ENCODE results near the gene ZNF428.

The ZNF428 gene

GRCh38 chr19:43619262-43620060 is at the start of gene ZNF428:
TSS of gene ZNF428 (minus strand) at chr19:43619629. CDS start at chr19:43614304, 5,325 bp downstream.
- Histone ChIP-seq H3K9me3 (ENCODE audit: control insufficient read depth, insufficient read depth, low read length) (no peaks in the 10 kb centered on the region), H3K4me1 (ENCODE audit: insufficient read depth, low read length) (peaks cover 5% of the 10 kb centered on the region; the same call in 1 of the 2 replicates), H3K9ac (ENCODE audit: low read depth, low read length) (peak within 1 kb of the TSS; percentile 57), H3K36me3 (ENCODE audit: insufficient read depth, low read length) (no peaks in the 10 kb centered on the region)

DNA sequence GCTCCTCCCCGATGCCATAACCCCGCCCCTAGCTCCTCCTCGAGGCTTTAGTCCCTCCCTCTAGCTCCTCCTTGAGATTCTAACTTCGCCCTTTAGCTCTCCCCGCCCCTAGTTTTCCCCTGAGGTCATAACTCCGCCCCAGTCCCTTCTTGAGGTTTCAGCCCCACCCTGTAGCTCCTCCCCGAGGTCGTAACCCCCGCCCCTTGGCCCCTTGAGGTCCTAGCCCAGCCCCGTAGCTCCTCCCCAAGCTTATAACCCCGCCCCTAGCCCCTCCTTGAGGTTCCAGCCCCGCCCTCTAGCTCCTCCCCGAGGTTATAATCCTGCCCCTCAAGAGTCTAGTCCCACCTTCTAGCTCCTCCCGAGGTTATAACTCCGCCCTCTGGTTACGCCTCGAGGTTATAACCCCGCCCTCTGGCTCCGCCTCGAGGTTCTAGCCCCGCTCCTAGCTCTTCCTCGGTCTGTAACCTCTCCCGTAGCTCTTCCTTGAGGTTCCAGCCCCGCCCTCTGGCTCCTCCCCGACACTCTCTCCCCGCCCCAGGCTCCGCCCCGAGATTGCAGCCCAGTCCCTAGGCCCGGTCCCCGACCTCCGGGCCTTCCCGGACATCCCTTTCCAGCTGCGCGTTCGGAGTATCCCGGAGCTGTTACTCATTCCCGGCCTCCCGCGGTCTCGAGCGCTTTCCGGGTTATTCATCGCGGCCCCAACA is 49.1 kb upstream of the ZNF428 start:
- peak overlapping the region; percentile 80 for H3K9ac ChIP-seq (ENCODE audit: low read depth, low read length)
- H3K4me1 ChIP-seq (ENCODE audit: insufficient read depth, low read length) = peaks cover 4% of the 10 kb centered on the region; the same call in 1 of the 2 replicates
- H3K9me3 ChIP-seq (ENCODE audit: control insufficient read depth, insufficient read depth, low read length) = no peaks in the 10 kb centered on the region
- no peaks in the 10 kb centered on the region for H3K36me3 ChIP-seq (ENCODE audit: insufficient read depth, low read length)

GRCh38 chr19:43667876-43668405 is 48.5 kb upstream of the ZNF428 start:
- Histone ChIP-seq H3K36me3 (ENCODE audit: insufficient read depth, low read length) (no peaks in the 10 kb centered on the region), H3K9me3 (ENCODE audit: control insufficient read depth, insufficient read depth, low read length) (no peaks in the 10 kb centered on the region), H3K9ac (ENCODE audit: low read depth, low read length) (peak overlapping the region; percentile 92), H3K4me1 (ENCODE audit: insufficient read depth, low read length) (peaks cover 4% of the 10 kb centered on the region; the same call in 1 of the 2 replicates)

GRCh38 chr19:43667126-43667875 is 47.9 kb upstream of the ZNF428 start:
- H3K36me3 ChIP-seq (ENCODE audit: insufficient read depth, low read length) = no peaks in the 10 kb centered on the region
- no peaks in the 10 kb centered on the region for H3K9me3 ChIP-seq (ENCODE audit: control insufficient read depth, insufficient read depth, low read length)
- H3K9ac ChIP-seq (ENCODE audit: low read depth, low read length) = peak overlapping the region; percentile 92
- H3K4me1 ChIP-seq (ENCODE audit: insufficient read depth, low read length) = peaks cover 3% of the 10 kb centered on the region; the same call in 1 of the 2 replicates

- Histone ChIP-seq H3K36me3 (ENCODE audit: insufficient read depth, low read length) (0 out of 2 replicates have a peak, but pooled peaks cover 5% of the 10 kb centered on the region), H3K4me1 (ENCODE audit: insufficient read depth, low read length) (no peaks in the 10 kb centered on the region), H3K9ac (ENCODE audit: low read depth, low read length) (no peak overlapping the region), H3K9me3 (ENCODE audit: control insufficient read depth, insufficient read depth, low read length) (no peaks in the 10 kb centered on the region)
Measured at GRCh38 chr19:43664018-43664417, 44.6 kb upstream of the ZNF428 start.

DNA sequence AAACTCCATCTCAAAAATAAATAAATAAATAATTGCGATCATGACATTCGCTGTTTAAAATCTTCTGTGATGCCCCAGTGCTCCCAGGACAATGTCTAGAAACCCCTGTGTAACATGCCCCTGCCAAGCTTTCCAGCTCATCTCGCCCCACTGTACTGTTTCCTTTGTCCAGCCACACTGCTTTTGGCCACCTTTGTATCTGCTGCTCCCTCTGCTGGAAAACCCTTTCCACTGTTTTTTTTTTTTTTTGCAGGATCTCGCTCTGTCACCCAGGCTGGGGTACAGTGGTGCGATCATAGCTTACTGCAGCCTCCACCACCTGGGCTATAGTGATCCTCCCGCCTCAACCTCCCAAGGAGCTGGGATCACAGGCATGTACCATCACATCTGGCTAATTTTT is 43.1 kb upstream of the ZNF428 start:
- Histone ChIP-seq H3K9ac (ENCODE audit: low read depth, low read length) (no peak overlapping the region), H3K4me1 (ENCODE audit: insufficient read depth, low read length) (no peaks in the 10 kb centered on the region), H3K9me3 (ENCODE audit: control insufficient read depth, insufficient read depth, low read length) (no peaks in the 10 kb centered on the region), H3K36me3 (ENCODE audit: insufficient read depth, low read length) (0 out of 2 replicates have a peak, but pooled peaks cover 5% of the 10 kb centered on the region)

- Histone ChIP-seq H3K36me3 (ENCODE audit: insufficient read depth, low read length) (0 out of 2 replicates have a peak, but pooled peaks cover 5% of the 10 kb centered on the region), H3K9me3 (ENCODE audit: control insufficient read depth, insufficient read depth, low read length) (no peaks in the 10 kb centered on the region), H3K9ac (ENCODE audit: low read depth, low read length) (no peak overlapping the region), H3K4me1 (ENCODE audit: insufficient read depth, low read length) (no peaks in the 10 kb centered on the region)
Measured at GRCh38 chr19:43660971-43661360, 41.5 kb upstream of the ZNF428 start.

GRCh38 chr19:43660301-43660970 is 41.0 kb upstream of the ZNF428 start:
- Histone ChIP-seq H3K9ac (ENCODE audit: low read depth, low read length) (no peak overlapping the region), H3K4me1 (ENCODE audit: insufficient read depth, low read length) (no peaks in the 10 kb centered on the region), H3K9me3 (ENCODE audit: control insufficient read depth, insufficient read depth, low read length) (no peaks in the 10 kb centered on the region), H3K36me3 (ENCODE audit: insufficient read depth, low read length) (peaks cover 5% of the 10 kb centered on the region; the same call in 1 of the 2 replicates)

GRCh38 chr19:43658494-43658893 is 39.1 kb upstream of the ZNF428 start:
- Histone ChIP-seq H3K9ac (ENCODE audit: low read depth, low read length) (no peak overlapping the region), H3K9me3 (ENCODE audit: control insufficient read depth, insufficient read depth, low read length) (no peaks in the 10 kb centered on the region), H3K4me1 (ENCODE audit: insufficient read depth, low read length) (no peaks in the 10 kb centered on the region), H3K36me3 (ENCODE audit: insufficient read depth, low read length) (peaks cover 5% of the 10 kb centered on the region; the same call in 1 of the 2 replicates)

GRCh38 chr19:43658001-43658400 is 38.6 kb upstream of the ZNF428 start:
- no peaks in the 10 kb centered on the region for H3K4me1 ChIP-seq (ENCODE audit: insufficient read depth, low read length)
- no peaks in the 10 kb centered on the region for H3K9me3 ChIP-seq (ENCODE audit: control insufficient read depth, insufficient read depth, low read length)
- no peak overlapping the region for H3K9ac ChIP-seq (ENCODE audit: low read depth, low read length)
- H3K36me3 ChIP-seq (ENCODE audit: insufficient read depth, low read length) = peaks cover 5% of the 10 kb centered on the region; the same call in 1 of the 2 replicates

- no peaks in the 10 kb centered on the region for H3K9me3 ChIP-seq (ENCODE audit: control insufficient read depth, insufficient read depth, low read length)
- H3K9ac ChIP-seq (ENCODE audit: low read depth, low read length) = no peak overlapping the region
- H3K4me1 ChIP-seq (ENCODE audit: insufficient read depth, low read length) = no peaks in the 10 kb centered on the region
- H3K36me3 ChIP-seq (ENCODE audit: insufficient read depth, low read length) = peaks cover 5% of the 10 kb centered on the region; the same call in 1 of the 2 replicates
Measured at GRCh38 chr19:43656436-43656835, 37.0 kb upstream of the ZNF428 start.

DNA sequence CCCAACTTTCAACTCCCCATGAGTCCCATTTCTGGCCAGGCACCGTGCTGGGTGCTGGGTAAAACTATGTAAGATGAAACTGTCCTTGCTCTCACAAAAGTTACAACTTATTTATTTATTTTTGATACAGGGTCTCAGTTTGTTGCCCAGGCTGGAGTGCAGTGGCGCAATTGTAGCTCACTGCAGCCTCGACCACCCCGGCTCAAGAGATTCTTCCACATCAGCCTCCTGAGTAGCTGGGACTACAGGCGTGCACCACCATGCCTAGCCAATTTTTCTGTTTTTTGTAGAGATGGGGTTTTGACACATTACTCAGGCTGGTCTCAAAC is 33.1 kb upstream of the ZNF428 start:
- no peaks in the 10 kb centered on the region for H3K9me3 ChIP-seq (ENCODE audit: control insufficient read depth, insufficient read depth, low read length)
- H3K4me1 ChIP-seq (ENCODE audit: insufficient read depth, low read length) = no peaks in the 10 kb centered on the region
- H3K36me3 ChIP-seq (ENCODE audit: insufficient read depth, low read length) = no peaks in the 10 kb centered on the region; the same call in 1 of the 2 replicates
- no peak overlapping the region for H3K9ac ChIP-seq (ENCODE audit: low read depth, low read length)

- no peak overlapping the region for H3K9ac ChIP-seq (ENCODE audit: low read depth, low read length)
- H3K9me3 ChIP-seq (ENCODE audit: control insufficient read depth, insufficient read depth, low read length) = no peaks in the 10 kb centered on the region
- no peaks in the 10 kb centered on the region; the same call in 1 of the 2 replicates for H3K36me3 ChIP-seq (ENCODE audit: insufficient read depth, low read length)
- H3K4me1 ChIP-seq (ENCODE audit: insufficient read depth, low read length) = no peaks in the 10 kb centered on the region
Measured at GRCh38 chr19:43651758-43652545, 32.5 kb upstream of the ZNF428 start.
